ENCODE results near the gene ARHGAP11A. TPM values are rescaled to one million over a fixed set of nuclear protein-coding genes. Genes with fewer than 3 reads are reported as not detected.
"Not testable (repeated sequence)": the region's sequence is repeated elsewhere in the genome, so short reads cannot be mapped to it uniquely, and the experiment has no call there.

Gene ARHGAP11A
- 73.0 and 92.2 TPM in 2 replicates for total RNA-seq (2014; rRNA removed; shearing (Covaris generic))

GRCh38 chr15:32615051-32615870, at the start of gene ARHGAP11A:
ARHGAP11A (plus strand) TSS chr15:32615504; CDS start chr15:32616212, 708 bp downstream.
- DNase-seq (ENCODE audit: low read depth), result peak; percentile 88

DNA sequence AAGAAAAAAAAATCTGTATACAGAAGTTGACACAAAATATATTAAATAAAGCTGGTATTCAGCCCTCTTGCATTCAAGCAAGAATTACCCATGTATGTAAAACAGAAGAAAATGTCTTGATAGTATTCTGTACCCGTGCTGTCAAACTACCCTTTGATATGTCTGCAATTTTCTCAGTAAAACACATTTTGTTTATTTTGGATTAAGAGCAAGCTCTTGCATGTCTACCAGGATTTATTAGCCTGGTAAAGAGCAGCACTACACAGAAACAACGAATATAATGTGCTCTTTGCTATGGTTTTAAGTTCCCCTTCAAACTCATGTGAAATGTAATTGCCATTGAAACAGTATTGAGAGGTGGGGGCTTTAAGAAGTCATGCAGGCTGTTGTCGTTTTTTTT, 46.3 kb upstream of the ARHGAP11A start:
- DNase-seq (ENCODE audit: low read depth), result not testable (repeated sequence)

DNA sequence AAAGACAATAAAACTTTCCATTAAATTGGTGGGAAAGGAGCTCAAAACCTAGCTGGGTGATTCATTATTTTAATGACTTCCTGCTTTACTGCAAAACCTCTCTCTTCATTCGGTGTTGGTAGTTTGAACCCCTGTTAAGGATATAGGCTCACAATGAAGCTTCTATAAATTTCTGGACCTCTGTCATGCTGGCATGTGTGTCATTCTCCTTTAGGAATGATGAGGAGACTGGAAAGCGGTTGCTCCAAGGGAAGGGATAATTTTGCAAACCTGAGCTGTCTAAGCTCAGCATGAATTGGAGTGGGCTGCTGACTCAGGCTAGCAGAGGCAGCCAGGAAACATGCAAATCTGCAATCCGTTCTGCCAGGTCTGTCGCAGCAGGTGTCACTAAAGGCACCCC, 36.8 kb upstream of the ARHGAP11A start:
- not testable (repeated sequence) for DNase-seq (ENCODE audit: low read depth)

DNA sequence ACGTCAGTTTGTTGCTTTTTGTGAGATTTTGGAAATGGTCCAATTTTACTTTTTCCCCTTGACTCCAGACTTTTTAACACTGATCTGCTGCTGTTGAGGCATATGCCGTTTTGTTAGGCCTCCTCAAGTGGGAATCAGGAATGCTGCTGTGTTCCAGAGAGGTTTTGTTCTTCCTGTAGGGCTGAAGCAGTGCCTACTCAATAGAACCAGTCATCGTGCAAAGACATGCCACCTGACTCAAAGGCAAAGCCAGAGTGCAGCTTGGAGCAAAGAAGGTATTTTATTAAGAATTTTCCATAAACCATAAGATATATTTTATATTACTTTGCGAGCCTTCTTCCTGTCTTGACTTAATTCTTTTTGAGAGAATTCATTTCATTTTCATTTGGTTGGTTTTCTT, 29.5 kb upstream of the ARHGAP11A start:
- not testable (repeated sequence) for DNase-seq (ENCODE audit: low read depth)

- DNase-seq (ENCODE audit: low read depth), result not testable (repeated sequence)
Measured at GRCh38 chr15:32593151-32593550, 22.2 kb upstream of the ARHGAP11A start, which contains the start of gene GOLGA8N. GOLGA8N (plus strand) TSS chr15:32593456.

DNA sequence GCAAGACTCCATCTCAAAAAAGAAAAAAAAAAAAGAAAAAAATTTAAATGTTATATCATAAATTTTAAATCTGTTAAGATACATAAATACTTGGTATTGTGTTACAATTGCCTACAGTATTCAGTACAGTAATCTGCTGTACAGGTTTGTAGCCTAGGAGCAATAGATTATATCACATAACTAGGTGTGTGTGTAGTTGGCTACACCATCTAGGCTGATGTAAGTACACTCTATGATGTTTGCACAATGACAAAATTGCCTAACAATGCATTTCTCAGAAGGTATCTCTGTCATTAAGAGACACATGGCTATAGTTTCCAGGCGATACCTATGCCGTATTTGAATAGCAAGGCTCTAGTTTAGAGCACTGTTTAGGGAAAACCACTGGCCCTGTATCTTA, 5.8 kb upstream of the ARHGAP11A start:
- not testable (repeated sequence) for DNase-seq (ENCODE audit: low read depth)

DNA sequence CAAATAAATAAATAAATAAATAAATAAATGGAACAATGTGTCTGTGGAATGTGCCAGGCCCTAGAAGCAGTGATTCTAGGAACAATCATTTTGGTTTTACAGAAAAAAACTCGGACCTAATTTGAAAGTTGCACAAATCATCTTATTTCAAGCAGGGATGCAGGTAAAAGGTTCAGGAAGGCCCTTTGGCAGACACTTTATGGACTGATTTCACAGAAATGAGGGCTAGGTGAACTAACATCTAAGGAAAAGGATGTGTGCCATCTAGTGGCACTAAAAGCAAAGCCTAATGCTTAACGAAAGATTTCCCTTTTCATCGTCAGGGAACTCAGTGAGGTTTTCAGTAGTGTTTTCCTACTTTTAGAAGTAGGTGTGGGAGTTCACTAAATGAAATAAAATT, 4.6 kb upstream of the ARHGAP11A start:
- peak; percentile 54 for DNase-seq (ENCODE audit: low read depth)

DNA sequence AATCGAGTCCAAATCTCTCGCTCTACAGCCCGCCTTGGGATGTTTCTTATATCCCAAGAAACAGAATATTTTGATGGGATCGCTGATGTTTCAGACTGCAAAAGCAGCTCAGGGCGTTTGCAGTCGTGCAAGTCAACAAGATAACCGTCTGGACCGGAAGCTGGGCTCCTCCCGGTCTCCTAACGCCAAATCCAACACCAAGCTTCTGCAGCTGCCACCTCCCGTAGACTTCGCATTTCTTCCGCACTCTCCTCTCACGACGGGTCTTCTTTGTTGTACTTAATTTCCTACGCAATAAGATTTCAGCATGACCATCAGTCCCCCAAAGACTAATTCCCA, 623 bp upstream of the ARHGAP11A start:
- DNase-seq (ENCODE audit: low read depth), result not testable (repeated sequence)

- DNase-seq (ENCODE audit: low read depth), result peak; percentile 33
Measured at GRCh38 chr15:32615871-32616426, 645 bp downstream of the ARHGAP11A start.

- DNase-seq (ENCODE audit: low read depth), result no peak
Measured at GRCh38 chr15:32636410-32636809, 21.1 kb downstream of the ARHGAP11A start.

GRCh38 chr15:32636908-32637567, 21.7 kb downstream of the ARHGAP11A start:
- DNase-seq (ENCODE audit: low read depth), result no peak

- DNase-seq (ENCODE audit: low read depth), result no peak
Measured at GRCh38 chr15:32637704-32638103, 22.4 kb downstream of the ARHGAP11A start.

GRCh38 chr15:32641517-32642059, 26.3 kb downstream of the ARHGAP11A start, which contains the start of gene SCG5:
SCG5 (plus strand) TSS chr15:32641710; CDS start chr15:32643593, 1,883 bp downstream.
- no peak for DNase-seq (ENCODE audit: low read depth)

DNA sequence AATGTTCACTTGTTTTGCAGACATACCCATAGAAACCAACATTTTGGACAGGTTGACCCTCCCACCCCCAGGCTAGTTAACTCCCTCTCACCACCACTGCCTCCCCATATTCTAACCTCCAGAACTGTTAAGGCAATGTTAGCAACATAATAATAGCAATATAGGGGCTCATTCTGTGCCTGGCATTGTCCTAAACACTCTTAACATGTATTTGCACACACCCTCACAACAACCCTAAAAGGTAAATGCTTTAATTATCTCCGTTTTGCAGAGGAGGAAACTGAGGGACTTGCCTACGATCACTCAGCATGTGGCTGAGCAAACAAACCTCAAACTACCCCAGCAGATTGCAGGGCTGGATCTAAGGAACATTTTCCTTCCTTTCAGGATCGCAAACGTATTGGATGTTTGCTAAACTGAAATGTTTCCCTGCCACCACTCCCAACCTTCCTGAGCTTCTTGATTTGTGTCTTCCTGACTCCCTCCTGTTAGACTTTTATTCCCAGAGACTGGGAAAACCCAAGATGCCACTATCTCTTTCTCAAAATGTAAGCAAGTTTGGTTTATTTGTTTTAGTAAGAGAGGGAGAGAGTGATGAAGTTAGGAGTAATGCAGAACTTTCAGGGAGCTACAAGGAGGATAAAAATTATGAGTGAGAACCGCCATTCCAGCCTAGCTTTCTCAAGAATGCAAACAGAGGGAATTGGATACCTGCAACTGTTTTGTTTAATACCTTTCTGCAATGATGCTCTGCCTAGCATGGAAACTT, 27.5 kb downstream of the ARHGAP11A start:
- DNase-seq (ENCODE audit: low read depth), result no peak

DNA sequence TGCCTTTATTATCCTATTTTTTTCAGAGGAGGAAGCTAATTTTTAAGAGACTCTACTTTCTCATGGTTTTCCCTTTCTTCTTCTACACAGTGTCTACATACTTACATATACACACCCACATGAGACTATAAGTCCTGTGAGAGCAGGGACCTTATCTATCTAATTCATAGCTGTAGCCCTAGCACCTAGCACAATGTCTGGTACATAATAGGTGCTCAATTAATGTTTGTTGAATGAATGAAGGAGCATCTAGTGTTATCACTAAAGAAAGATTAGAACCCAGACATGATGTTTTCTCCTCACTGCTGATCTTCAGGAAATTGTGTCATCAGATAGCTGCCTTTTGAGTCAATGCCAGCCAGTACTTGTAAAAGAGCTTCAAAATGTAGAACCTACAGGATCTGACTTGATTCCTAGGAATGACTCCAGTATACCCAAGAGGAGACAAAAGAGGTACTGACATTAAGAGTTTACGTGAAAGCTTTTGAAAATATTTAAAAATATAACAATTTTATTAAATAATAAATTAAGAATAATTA, 28.7 kb downstream of the ARHGAP11A start:
- no peak for DNase-seq (ENCODE audit: low read depth)

DNA sequence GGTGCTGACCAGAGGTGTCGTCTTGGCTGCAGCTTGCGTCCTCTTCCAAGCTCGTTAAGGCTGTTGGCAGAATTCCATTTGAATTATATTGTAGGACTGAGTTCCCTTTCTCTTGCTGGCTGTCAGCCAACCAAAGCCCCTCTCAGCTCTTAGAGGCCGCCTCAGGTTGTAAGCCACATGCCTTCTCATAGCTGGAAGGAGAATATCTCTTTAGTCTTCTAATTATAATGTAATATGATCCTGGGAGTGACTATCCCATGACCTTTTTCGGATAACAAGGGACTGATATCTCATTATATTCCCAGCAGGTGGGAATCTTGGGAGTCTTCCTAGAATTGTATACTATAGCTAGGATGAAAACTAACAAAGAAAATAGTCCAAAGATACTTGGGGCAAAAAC, 31.0 kb downstream of the ARHGAP11A start:
- no peak for DNase-seq (ENCODE audit: low read depth)

- no peak for DNase-seq (ENCODE audit: low read depth)
Measured at GRCh38 chr15:32649342-32649741, 34.0 kb downstream of the ARHGAP11A start.

GRCh38 chr15:32651229-32651837, 36.0 kb downstream of the ARHGAP11A start:
- peak; percentile 75 for DNase-seq (ENCODE audit: low read depth)

DNA sequence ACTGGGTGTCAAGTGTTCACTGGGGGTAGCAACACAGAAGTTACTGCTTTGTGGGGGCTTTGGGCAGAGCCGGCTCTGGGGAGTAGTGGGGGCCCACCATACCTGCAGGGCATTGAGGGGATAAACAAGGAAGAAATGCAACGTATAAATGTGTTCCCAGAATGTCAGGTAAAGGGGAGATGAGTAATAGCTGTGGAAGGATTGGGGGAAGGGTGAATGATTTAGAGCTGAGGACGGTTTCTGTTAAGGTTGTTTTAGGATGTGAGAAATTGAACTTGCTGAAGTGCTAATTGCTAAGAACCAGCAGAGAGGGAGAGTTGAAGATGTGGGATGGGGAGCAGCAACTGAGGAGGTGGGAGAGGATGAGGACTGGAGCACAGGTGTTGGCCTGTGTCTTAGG, 36.9 kb downstream of the ARHGAP11A start:
- no peak for DNase-seq (ENCODE audit: low read depth)

DNA sequence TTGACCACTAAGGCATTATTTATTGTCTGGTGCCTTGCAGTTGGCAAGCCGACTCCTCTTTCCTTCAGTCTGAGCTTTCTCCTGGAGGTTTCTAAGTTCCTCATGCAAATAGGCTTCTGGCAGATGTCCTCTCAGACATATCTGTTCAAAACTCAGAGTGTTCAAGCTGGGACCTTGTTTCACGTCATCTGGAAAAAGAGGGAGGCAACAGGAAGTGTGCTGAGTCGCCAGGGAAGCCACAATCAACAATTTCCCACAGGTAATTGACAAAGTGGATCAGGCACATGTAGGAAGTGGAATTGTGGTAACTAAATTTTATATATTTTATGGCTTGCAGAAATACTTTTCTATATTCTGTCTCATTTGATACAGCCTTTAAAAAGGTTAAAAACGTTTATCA, 40.8 kb downstream of the ARHGAP11A start:
- no peak for DNase-seq (ENCODE audit: low read depth)

- DNase-seq (ENCODE audit: low read depth), result no peak
Measured at GRCh38 chr15:32656496-32656895, 41.2 kb downstream of the ARHGAP11A start.
